CD4-positive, alpha-beta memory T cell (primary cell): ENCODE data around the gene SIPA1L3. TPM values are rescaled to one million over a fixed set of nuclear protein-coding genes. Genes with fewer than 3 reads are reported as not detected.

Experiments used
- CTCF ChIA-PET: fragments of 350-600 bp; sonication (Branson Sonifier 250); formaldehyde crosslinking; loops from one replicate; lab custom pipeline; 2021; ENCODE audit warnings: inconsistent platforms; ENCODE audit not compliant: partially characterized antibody; lab: Charles Lee
- POLR2A ChIA-PET: fragments of 350-600 bp; sonication (Branson Sonifier 250); formaldehyde crosslinking; loops from one replicate; lab custom pipeline; 2021; ENCODE audit not compliant: partially characterized antibody; lab: Charles Lee
- DNase-seq, 5 donors: peaks; one replicate each; pipeline versions ENCODE4 v3.0.0 to v3.0.0-alpha.2; 2020 to 2022; ENCODE audit warnings: mixed read lengths in 1 of 5
- H3K27ac ChIP-seq: one replicate; pipeline ENCODE4 v1.7.0; 2013; ENCODE audit warnings: low read depth, low read length
- H3K27me3 ChIP-seq: 2 replicates; pipeline ENCODE4 v1.7.0; 2013; ENCODE audit warnings: mild to moderate bottlenecking, low read length, moderate library complexity; ENCODE audit not compliant: insufficient read depth
- H3K36me3 ChIP-seq: 2 replicates; pipeline ENCODE4 v1.7.0; 2013; ENCODE audit warnings: mild to moderate bottlenecking, low read length, moderate library complexity; ENCODE audit not compliant: insufficient read depth
- H3K4me1 ChIP-seq: 2 replicates; pipeline ENCODE4 v1.7.0; 2013; ENCODE audit warnings: mild to moderate bottlenecking, low read length, moderate library complexity; ENCODE audit not compliant: insufficient read depth
- H3K4me3 ChIP-seq, 2 donors: one replicate each; pipeline ENCODE4 v1.7.0; 2013; ENCODE audit warnings: low read length in 2 of 2, mild to moderate bottlenecking in 1 of 2
- H3K9me3 ChIP-seq, 2 donors: one replicate each; pipeline ENCODE4 v1.7.0; 2013; ENCODE audit warnings: low read length in 2 of 2, control low read depth in 1 of 2; ENCODE audit not compliant: control insufficient read depth in 1 of 2
- H3K27ac Mint-ChIP-seq, 7 donors: one replicate each; pipeline ENCODE4 v1.8.0; 2020 to 2021; ENCODE audit warnings: mixed read lengths in 7 of 7, mild to moderate bottlenecking in 6 of 7, inconsistent platforms in 3 of 7, moderate library complexity in 3 of 7
- H3K27me3 Mint-ChIP-seq, 2 donors: one replicate each; pipeline ENCODE4 v1.8.0; 2020 to 2021; ENCODE audit warnings: mixed read lengths in 2 of 2
- H3K36me3 Mint-ChIP-seq, 2 donors: one replicate each; pipeline ENCODE4 v1.8.0; 2020 to 2021; ENCODE audit warnings: mixed read lengths in 2 of 2, inconsistent platforms in 1 of 2, mild to moderate bottlenecking in 1 of 2
- H3K4me1 Mint-ChIP-seq, 4 donors: one replicate each; pipeline ENCODE4 v1.8.0; 2020 to 2021; ENCODE audit warnings: mixed read lengths in 4 of 4, mild to moderate bottlenecking in 1 of 4
- H3K4me3 Mint-ChIP-seq, 8 donors: one replicate each; pipeline ENCODE4 v1.8.0; 2020 to 2021; ENCODE audit warnings: mixed read lengths in 8 of 8, mild to moderate bottlenecking in 7 of 8, moderate library complexity in 6 of 8, inconsistent platforms in 3 of 8
- H3K9me3 Mint-ChIP-seq, 8 donors: one replicate each; pipeline ENCODE4 v1.8.0; 2020 to 2021; ENCODE audit warnings: mixed read lengths in 8 of 8, mild to moderate bottlenecking in 5 of 8, inconsistent platforms in 3 of 8, moderate library complexity in 1 of 8
- intact Hi-C: fragments of 100-400 bp; cut with micrococcal nuclease; formaldehyde crosslinking; loops from one replicate; pipeline ENCODE4 v1.15.1; 2023
- polyA plus RNA-seq, 2 donors: library from polyadenylated mRNA; unstranded; fragments of 300-500 nt; fragmentation: Illumina TruSeq; gene quantifications; one replicate each; pipeline ENCODE4 v1.2.3, GENCODE V29; 2021
- total RNA-seq, 2 experiments: library from RNA; stranded (reverse); gene quantifications; one replicate each; pipeline ENCODE4 v1.2.3, GENCODE V29; 2021

SIPA1L3 gene
- total and polyA plus RNA-seq, 4 experiments from 2014 or later, result 0.39 to 35.0 (median 17.8) TPM

GRCh38 chr19:38207543-38207942 is 300.5 kb downstream of the SIPA1L3 start:
- no peaks in the 10 kb centered on the region for H3K36me3 ChIP-seq
- CTCF ChIA-PET, result no interaction called here
- Mint-ChIP-seq H3K9me3 (no peaks in the 10 kb centered on the region), H3K36me3 (peaks cover 17 to 21% of the 10 kb centered on the region in 2 donors), H3K4me1 (peaks cover 5 to 14% (median 9%) of the 10 kb centered on the region in 4 donors), H3K27me3 (peaks cover 11 to 12% of the 10 kb centered on the region in 2 donors), H3K4me3 (no peak overlapping the region), H3K27ac (no peak overlapping the region)
- intact Hi-C loops, result no loop called here
- no peak overlapping the region for H3K27ac ChIP-seq
- H3K9me3 ChIP-seq, result no peaks in the 10 kb centered on the region
- POLR2A ChIA-PET, result no interaction called here
- no peak for DNase-seq
- peaks cover 11% of the 10 kb centered on the region for H3K27me3 ChIP-seq
- H3K4me3 ChIP-seq, result no peak overlapping the region
- peaks cover 6% of the 10 kb centered on the region for H3K4me1 ChIP-seq

GRCh38 chr19:38208571-38208970 is 301.6 kb downstream of the SIPA1L3 start:
- CTCF ChIA-PET, result no interaction called here
- Histone ChIP-seq H3K36me3 (no peaks in the 10 kb centered on the region), H3K27me3 (peaks cover 11% of the 10 kb centered on the region), H3K4me3 (no peak overlapping the region), H3K27ac (no peak overlapping the region), H3K9me3 (no peaks in the 10 kb centered on the region), H3K4me1 (peaks cover 12% of the 10 kb centered on the region)
- DNase-seq, result no peak
- Mint-ChIP-seq H3K9me3 (no peaks in the 10 kb centered on the region), H3K27me3 (peaks cover 11 to 12% of the 10 kb centered on the region in 2 donors), H3K27ac (no peak overlapping the region), H3K4me1 (peaks cover 5 to 18% (median 13%) of the 10 kb centered on the region in 4 donors), H3K4me3 (no peak overlapping the region), H3K36me3 (peaks cover 12 to 15% of the 10 kb centered on the region in 2 donors)
- intact Hi-C loops, result no loop called here
- POLR2A ChIA-PET, result no interaction called here

GRCh38 chr19:38209152-38209551 is 302.1 kb downstream of the SIPA1L3 start:
- intact Hi-C loops, result no loop called here
- peaks cover 18% of the 10 kb centered on the region for H3K4me1 ChIP-seq
- DNase-seq, result no peak
- H3K4me3 ChIP-seq, result no peak overlapping the region
- no peaks in the 10 kb centered on the region for H3K9me3 ChIP-seq
- H3K27me3 ChIP-seq, result peaks cover 11% of the 10 kb centered on the region
- H3K4me3 Mint-ChIP-seq, result no peak overlapping the region
- H3K36me3 Mint-ChIP-seq, result peaks cover 12 to 13% of the 10 kb centered on the region in 2 donors
- no peaks in the 10 kb centered on the region for H3K36me3 ChIP-seq
- H3K27me3 Mint-ChIP-seq, result peaks cover 14 to 15% of the 10 kb centered on the region in 2 donors
- no peak overlapping the region for H3K27ac ChIP-seq
- no peaks in the 10 kb centered on the region for H3K9me3 Mint-ChIP-seq
- POLR2A ChIA-PET, result no interaction called here
- H3K27ac Mint-ChIP-seq, result no peak overlapping the region
- CTCF ChIA-PET, result no interaction called here
- peaks cover 10 to 23% (median 19%) of the 10 kb centered on the region in 4 donors for H3K4me1 Mint-ChIP-seq

GRCh38 chr19:38209671-38210457 is 302.9 kb downstream of the SIPA1L3 start:
- ChIA-PET CTCF (no interaction called here), POLR2A (no interaction called here)
- Mint-ChIP-seq H3K4me1 (peaks cover 13 to 29% (median 23%) of the 10 kb centered on the region in 4 donors), H3K27ac (peak overlapping the region in 2 of 7 donors; percentile 14 to 60), H3K27me3 (peaks cover 18 to 20% of the 10 kb centered on the region in 2 donors), H3K36me3 (peaks cover 5 to 9% of the 10 kb centered on the region in 2 donors), H3K4me3 (peak overlapping the region in 6 of 8 donors; percentile 12 to 68 (median 28)), H3K9me3 (peaks cover 0 to 3% (median 0%) of the 10 kb centered on the region in 8 donors)
- intact Hi-C loops, result no loop called here
- Histone ChIP-seq H3K36me3 (no peaks in the 10 kb centered on the region), H3K4me1 (peaks cover 22% of the 10 kb centered on the region), H3K4me3 (no peak overlapping the region), H3K27ac (no peak overlapping the region), H3K9me3 (no peaks in the 10 kb centered on the region), H3K27me3 (peaks cover 11% of the 10 kb centered on the region)
- DNase-seq, result no peak

GRCh38 chr19:38210458-38210987 is 303.5 kb downstream of the SIPA1L3 start:
- ChIA-PET CTCF (no interaction called here), POLR2A (no interaction called here)
- Histone ChIP-seq H3K27me3 (peaks cover 11% of the 10 kb centered on the region), H3K9me3 (no peaks in the 10 kb centered on the region), H3K4me3 (no peak overlapping the region), H3K4me1 (peaks cover 22% of the 10 kb centered on the region), H3K36me3 (no peaks in the 10 kb centered on the region), H3K27ac (no peak overlapping the region)
- Mint-ChIP-seq H3K36me3 (peaks cover 4 to 8% of the 10 kb centered on the region in 2 donors), H3K9me3 (peaks cover 0 to 3% (median 0%) of the 10 kb centered on the region in 8 donors), H3K4me3 (peak overlapping the region in 6 of 8 donors; percentile 20 to 68 (median 28)), H3K27ac (no peak overlapping the region), H3K4me1 (peaks cover 13 to 29% (median 23%) of the 10 kb centered on the region in 4 donors), H3K27me3 (peaks cover 18 to 20% of the 10 kb centered on the region in 2 donors)
- intact Hi-C loops, result no loop called here
- no peak for DNase-seq

GRCh38 chr19:38211151-38211591 is 304.2 kb downstream of the SIPA1L3 start:
- no peaks in the 10 kb centered on the region for H3K36me3 ChIP-seq
- no peak overlapping the region for H3K27ac Mint-ChIP-seq

GRCh38 chr19:38211766-38212165 is 304.8 kb downstream of the SIPA1L3 start:
- no peaks in the 10 kb centered on the region for H3K9me3 ChIP-seq
- H3K4me1 ChIP-seq, result peaks cover 22% of the 10 kb centered on the region
- H3K27ac Mint-ChIP-seq, result no peak overlapping the region
- H3K27me3 ChIP-seq, result peaks cover 11% of the 10 kb centered on the region
- H3K27ac ChIP-seq, result no peak overlapping the region
- H3K4me3 Mint-ChIP-seq, result no peak overlapping the region
- H3K36me3 ChIP-seq, result no peaks in the 10 kb centered on the region
- DNase-seq, result no peak
- intact Hi-C loops, result no loop called here
- H3K36me3 Mint-ChIP-seq, result peaks cover 4 to 5% of the 10 kb centered on the region in 2 donors
- peaks cover 18 to 29% of the 10 kb centered on the region in 2 donors for H3K27me3 Mint-ChIP-seq
- no peak overlapping the region for H3K4me3 ChIP-seq
- peaks cover 13 to 29% (median 23%) of the 10 kb centered on the region in 4 donors for H3K4me1 Mint-ChIP-seq
- peaks cover 0 to 3% (median 0%) of the 10 kb centered on the region in 8 donors for H3K9me3 Mint-ChIP-seq
- CTCF ChIA-PET, result no interaction called here
- POLR2A ChIA-PET, result no interaction called here

More at GRCh38 chr19:38211151-38211591, 304.2 kb downstream of the SIPA1L3 start:
- Mint-ChIP-seq H3K36me3 (peaks cover 4 to 8% of the 10 kb centered on the region in 2 donors), H3K27me3 (peaks cover 18 to 26% of the 10 kb centered on the region in 2 donors), H3K4me3 (peak overlapping the region in 1 of 8 donors; percentile 62), H3K9me3 (peaks cover 0 to 3% (median 0%) of the 10 kb centered on the region in 8 donors), H3K4me1 (peaks cover 13 to 29% (median 23%) of the 10 kb centered on the region in 4 donors)
- H3K4me3 ChIP-seq, result no peak overlapping the region
- peaks cover 11% of the 10 kb centered on the region for H3K27me3 ChIP-seq
- peaks cover 22% of the 10 kb centered on the region for H3K4me1 ChIP-seq
- no peaks in the 10 kb centered on the region for H3K9me3 ChIP-seq
- DNase-seq, result no peak
- intact Hi-C loops, result no loop called here
- CTCF ChIA-PET, result no interaction called here
- POLR2A ChIA-PET, result no interaction called here
- no peak overlapping the region for H3K27ac ChIP-seq
